K562 (cell line): ENCODE measurements around the gene LRP10. TPM values are rescaled to one million over a fixed set of nuclear protein-coding genes. Genes with fewer than 3 reads are reported as not detected.
A peak's percentile ranks its signal among the peaks of the same experiment; 100 is the strongest.

Experiments used
- CTCFL ChIP-seq: IDR thresholded peaks from 2 replicates; pipeline ENCODE4 v1.6.1; 2011; ENCODE audit warnings: borderline replicate concordance, low read depth, mild to moderate bottlenecking, moderate library complexity, low read length; ENCODE audit not compliant: insufficient read depth, poor library complexity, severe bottlenecking
- DNMT1 ChIP-seq: fragments of 450-650 bp; IDR thresholded peaks from 2 replicates; pipeline ENCODE4 v1.6.1; 2016; ENCODE audit warnings: antibody characterized with exemption, mild to moderate bottlenecking
- E4F1 ChIP-seq: fragments of 250-450 bp; sonication (Bioruptor Pico); IDR thresholded peaks from 2 replicates; pipeline ENCODE4 v1.5.0; 2021; ENCODE audit warnings: mild to moderate bottlenecking, borderline replicate concordance
- GABPB2 ChIP-seq: fragments of 250-450 bp; sonication (Bioruptor Pico); conservative IDR thresholded peaks from 2 replicates; pipeline ENCODE4 v1.5.1; 2021; ENCODE audit warnings: mild to moderate bottlenecking
- KLF16 ChIP-seq: IDR thresholded peaks from 2 replicates; pipeline ENCODE4 v1.6.1; 2016; ENCODE audit warnings: antibody characterized with exemption
- NFIC ChIP-seq: fragments of 450-650 bp; IDR thresholded peaks from 2 replicates; pipeline ENCODE4 v1.6.1; 2017; ENCODE audit warnings: mild to moderate bottlenecking, inconsistent platforms
- RBM15 ChIP-seq: fragments of 200-400 bp; formaldehyde crosslinking; IDR thresholded peaks from 2 replicates; pipeline ENCODE4 v1.6.1; 2018; ENCODE audit warnings: mild to moderate bottlenecking, low read length, moderate library complexity; ENCODE audit not compliant: insufficient read depth
- SNRNP70 ChIP-seq: fragments of 200-400 bp; formaldehyde crosslinking; optimal IDR thresholded peaks from 2 replicates; pipeline ENCODE3; 2017; ENCODE audit warnings: low read depth, low read length
- TAF7 ChIP-seq: fragments of 450-650 bp; IDR thresholded peaks from 2 replicates; pipeline ENCODE4 v1.6.1; 2016; ENCODE audit warnings: missing genetic modification characterization, missing compliant biosample characterization
- ZBTB33 ChIP-seq: sonication (generic); formaldehyde crosslinking; IDR thresholded peaks from 2 replicates; pipeline ENCODE4 v1.8.1; 2023; ENCODE audit warnings: mild to moderate bottlenecking, missing genetic modification reagents
- ZNF140 ChIP-seq: fragments of 250-450 bp; sonication (Bioruptor Pico); IDR thresholded peaks from 2 replicates; pipeline ENCODE4 v1.8.0; 2021; ENCODE audit warnings: moderate library complexity, mild to moderate bottlenecking, inconsistent platforms
- ZNF197 ChIP-seq: fragments of 200-800 bp; sonication (Bioruptor generic); IDR thresholded peaks from 2 replicates; pipeline ENCODE4 v1.6.1; 2016; ENCODE audit warnings: low read depth, missing genetic modification characterization, missing compliant biosample characterization
- ZNF212 ChIP-seq: fragments of 450-650 bp; formaldehyde crosslinking; IDR thresholded peaks from 2 replicates; pipeline ENCODE4 v1.4.0; 2020; ENCODE audit warnings: mild to moderate bottlenecking
- ZNF764 ChIP-seq: fragments of 250-450 bp; sonication (Bioruptor Pico); IDR thresholded peaks from 2 replicates; pipeline ENCODE4 v1.4.0; 2020; ENCODE audit warnings: low read depth, mild to moderate bottlenecking, moderate library complexity
- polyA plus RNA-seq, 8 experiments: library from polyadenylated mRNA; depleted of rRNA in 4 of 8; stranded (reverse) in 5 of 8; unstranded in 3 of 8; fragments of >200 nt; fragmentation: Nextera tagmentation in 2 of 8; fragmentation: Illumina TruSeq in 1 of 8; extraction: Ambion mirVana in 2 of 8; extraction: Trizol in 1 of 8; gene quantifications; 2 replicates each; pipeline versions ENCODE4 v1.2.1 to v1.2.3, GENCODE V29; 2011 to 2014; ENCODE audit warnings: inconsistent platforms in 1 of 8, missing spikeins in 1 of 8
- total RNA-seq, 7 experiments: library from RNA; depleted of rRNA in 6 of 7; stranded (reverse); fragments of >200 nt in 6 of 7; fragmentation: Illumina TruSeq in 2 of 7; extraction: Trizol in 2 of 7; gene quantifications; 2 replicates each; pipeline versions ENCODE4 v1.2.1 to v1.2.3, GENCODE V29; 2011 to 2021; ENCODE audit warnings: low replicate concordance in 1 of 7
- TF ChIP-seq, protein P1 (sequence below), 2 experiments: fragments of 450-650 bp in 1 of 2; IDR thresholded peaks; 2 replicates each; pipeline ENCODE4 v1.6.1; 2011 to 2017; ENCODE audit warnings: low read depth in 2 of 2, antibody characterized with exemption in 1 of 2, borderline replicate concordance in 1 of 2, low read length in 1 of 2, mild to moderate bottlenecking in 1 of 2, mixed read lengths in 1 of 2; ENCODE audit not compliant: control insufficient read depth in 1 of 2

Gene LRP10
- total and polyA plus RNA-seq, 9 of the 15 experiments (the other 6 are each of a cell fraction or from before 2014, with no cell fraction given) = 1.3 to 45.5 (median 10.9) TPM

DNA sequence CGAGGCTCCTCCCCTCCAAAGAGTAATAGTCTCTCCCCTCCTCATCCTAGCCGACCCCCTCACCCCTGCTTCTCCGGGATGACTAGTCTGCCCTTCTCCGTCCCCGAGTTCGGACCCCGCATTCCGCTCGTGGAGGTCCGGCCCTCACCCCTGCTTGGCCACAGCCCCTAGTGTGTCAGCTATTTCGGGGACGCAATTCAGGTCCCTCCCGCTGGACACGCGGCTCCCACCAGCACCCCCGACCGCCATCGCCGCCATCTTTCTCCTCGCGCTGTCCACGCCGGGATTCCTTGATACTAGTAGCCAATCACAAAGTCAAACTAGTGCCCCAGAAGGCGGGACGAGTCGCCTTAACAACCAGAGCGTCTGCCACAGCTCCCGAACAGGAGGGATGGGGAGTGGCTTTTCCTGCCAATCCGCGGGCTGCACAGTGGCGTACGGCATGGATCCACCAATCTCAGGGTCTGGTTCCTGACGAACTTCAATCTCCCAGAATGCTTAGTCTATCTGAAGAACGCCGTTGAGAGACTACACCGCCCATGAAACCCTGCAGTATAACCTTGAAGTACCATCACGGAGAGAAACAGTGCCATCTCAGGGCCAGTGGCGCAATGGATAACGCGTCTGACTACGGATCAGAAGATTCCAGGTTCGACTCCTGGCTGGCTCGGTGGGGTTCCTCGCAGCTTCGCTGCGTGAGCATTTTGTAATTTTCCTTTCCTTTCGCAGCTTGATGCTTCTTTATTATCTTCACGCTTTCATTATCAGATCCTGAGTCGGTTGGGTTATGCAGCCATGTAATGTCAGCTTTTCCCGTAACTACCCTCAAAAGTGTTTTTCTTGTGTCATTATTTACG is 57.8 kb downstream of the LRP10 start, which contains the start of gene PRMT5 (continued):
- no peak for TF ChIP-seq E4F1 (CRISPR knock-in tag)
- no peak for TF ChIP-seq KLF16
- TF ChIP-seq ZNF197 (CRISPR knock-in tag) = no peak
- no peak for TF ChIP-seq ZNF140
- TF ChIP-seq RBM15 = no peak
- TF ChIP-seq TAF7 = peak; percentile 97
- no peak for TF ChIP-seq ZNF212
- no peak for TF ChIP-seq DNMT1
- TF ChIP-seq, protein P1, sequence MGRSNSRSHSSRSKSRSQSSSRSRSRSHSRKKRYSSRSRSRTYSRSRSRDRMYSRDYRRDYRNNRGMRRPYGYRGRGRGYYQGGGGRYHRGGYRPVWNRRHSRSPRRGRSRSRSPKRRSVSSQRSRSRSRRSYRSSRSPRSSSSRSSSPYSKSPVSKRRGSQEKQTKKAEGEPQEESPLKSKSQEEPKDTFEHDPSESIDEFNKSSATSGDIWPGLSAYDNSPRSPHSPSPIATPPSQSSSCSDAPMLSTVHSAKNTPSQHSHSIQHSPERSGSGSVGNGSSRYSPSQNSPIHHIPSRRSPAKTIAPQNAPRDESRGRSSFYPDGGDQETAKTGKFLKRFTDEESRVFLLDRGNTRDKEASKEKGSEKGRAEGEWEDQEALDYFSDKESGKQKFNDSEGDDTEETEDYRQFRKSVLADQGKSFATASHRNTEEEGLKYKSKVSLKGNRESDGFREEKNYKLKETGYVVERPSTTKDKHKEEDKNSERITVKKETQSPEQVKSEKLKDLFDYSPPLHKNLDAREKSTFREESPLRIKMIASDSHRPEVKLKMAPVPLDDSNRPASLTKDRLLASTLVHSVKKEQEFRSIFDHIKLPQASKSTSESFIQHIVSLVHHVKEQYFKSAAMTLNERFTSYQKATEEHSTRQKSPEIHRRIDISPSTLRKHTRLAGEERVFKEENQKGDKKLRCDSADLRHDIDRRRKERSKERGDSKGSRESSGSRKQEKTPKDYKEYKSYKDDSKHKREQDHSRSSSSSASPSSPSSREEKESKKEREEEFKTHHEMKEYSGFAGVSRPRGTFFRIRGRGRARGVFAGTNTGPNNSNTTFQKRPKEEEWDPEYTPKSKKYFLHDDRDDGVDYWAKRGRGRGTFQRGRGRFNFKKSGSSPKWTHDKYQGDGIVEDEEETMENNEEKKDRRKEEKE (IDR thresholded peaks at IDR 0.05; ENCODE audit: borderline replicate concordance in 1 of 2, control insufficient read depth in 1 of 2, low read depth in 2 of 2, low read length in 1 of 2) = no peak
- peak; percentile 82 for TF ChIP-seq NFIC
- no peak for TF ChIP-seq CTCFL
- no peak for TF ChIP-seq SNRNP70
- no peak; the same call in 1 of the 2 replicates for TF ChIP-seq ZBTB33 (CRISPR knock-in tag)
- peak; percentile 71; the same call in 1 of the 2 replicates for TF ChIP-seq ZNF764 (CRISPR knock-in tag)
- no peak for TF ChIP-seq GABPB2 (CRISPR knock-in tag)
